CD4-positive, alpha-beta T cell (primary cell): Measurements from ENCODE around the gene PSAPL1. TPM values are rescaled to one million over a fixed set of nuclear protein-coding genes. Genes with fewer than 3 reads are reported as not detected.

Source experiments
- ATAC-seq: fragments of 200-7000 bp; cut with Tn5 transposase; one replicate; pipeline ENCODE4 v1.10.0; 2022; ENCODE audit warnings: mild to moderate bottlenecking; ENCODE audit not compliant: poor library complexity
- CTCF ChIA-PET: fragments of 350-600 bp; sonication (Branson Sonifier 250); formaldehyde crosslinking; loops from one replicate; lab custom pipeline; 2021; ENCODE audit warnings: antibody characterized with exemption, inconsistent platforms; lab: Charles Lee
- POLR2A ChIA-PET: fragments of 350-600 bp; sonication (Branson Sonifier 250); formaldehyde crosslinking; loops from one replicate; lab custom pipeline; 2021; ENCODE audit warnings: antibody characterized with exemption, inconsistent platforms; lab: Charles Lee
- DNase-seq, 14 experiments: peaks; one replicate each; pipeline ENCODE4 v3.0.0-alpha.2; 2013 to 2020; ENCODE audit warnings: mixed read lengths in 2 of 14
- H3K27ac ChIP-seq, 2 donors: one replicate each; pipeline versions ENCODE4 v1.5.1 to v1.7.0; 2013; ENCODE audit warnings: low read length in 2 of 2, low read depth in 1 of 2, mild to moderate bottlenecking in 1 of 2
- H3K27me3 ChIP-seq, 2 experiments: 1 replicate in 1 of 2; 2 replicates in 1 of 2; pipeline versions ENCODE4 v1.6.1 to v1.7.0; 2013; ENCODE audit warnings: low read length in 2 of 2, control low read depth in 1 of 2, mild to moderate bottlenecking in 1 of 2, moderate library complexity in 1 of 2; ENCODE audit not compliant: insufficient read depth in 2 of 2, control insufficient read depth in 1 of 2
- H3K36me3 ChIP-seq: one replicate; pipeline ENCODE4 v1.6.1; 2013; ENCODE audit warnings: low read length, control low read depth; ENCODE audit not compliant: insufficient read depth
- H3K4me1 ChIP-seq: one replicate; pipeline ENCODE4 v1.6.1; 2013; ENCODE audit warnings: low read length, control low read depth; ENCODE audit not compliant: insufficient read depth
- H3K4me3 ChIP-seq: one replicate; pipeline ENCODE4 v1.5.1; 2013; ENCODE audit warnings: mild to moderate bottlenecking, low read length, moderate library complexity
- H3K9me3 ChIP-seq, 2 experiments: 1 replicate in 1 of 2; 2 replicates in 1 of 2; pipeline versions ENCODE4 v1.6.1 to v1.7.0; 2013; ENCODE audit warnings: low read length in 2 of 2, mild to moderate bottlenecking in 2 of 2, control low read depth in 1 of 2, moderate library complexity in 1 of 2; ENCODE audit not compliant: control insufficient read depth in 1 of 2, insufficient read depth in 1 of 2
- H3K27ac Mint-ChIP-seq: one replicate; pipeline ENCODE4 v1.8.0; 2020; ENCODE audit warnings: mixed read lengths
- H3K27me3 Mint-ChIP-seq: one replicate; pipeline ENCODE4 v1.8.0; 2021; ENCODE audit warnings: mixed read lengths
- H3K36me3 Mint-ChIP-seq: one replicate; pipeline ENCODE4 v1.8.0; 2021; ENCODE audit warnings: low read depth, mixed read lengths
- H3K4me1 Mint-ChIP-seq: one replicate; pipeline ENCODE4 v1.8.0; 2021; ENCODE audit warnings: low read depth, mixed read lengths
- H3K4me3 Mint-ChIP-seq: one replicate; pipeline ENCODE4 v1.8.0; 2020; ENCODE audit warnings: mild to moderate bottlenecking, mixed read lengths
- H3K9me3 Mint-ChIP-seq: one replicate; pipeline ENCODE4 v1.8.0; 2020; ENCODE audit warnings: mixed read lengths
- CTCF ChIP-seq: fragments of 200-600 bp; IDR thresholded peaks from one replicate; pipeline ENCODE4 v1.8.0; 2022; ENCODE audit warnings: antibody characterized with exemption, mild to moderate bottlenecking
- intact Hi-C, 2 experiments: fragments of 100-400 bp; cut with DNase I in 1 of 2; cut with micrococcal nuclease in 1 of 2; formaldehyde crosslinking; loops; one replicate each; pipeline versions ENCODE4 v1.15.1 to v1.9.0; 2023 to 2025; cut with DNase I, micrococcal nuclease
- total RNA-seq, 174 experiments: library from RNA in 2 of 174; stranded (reverse) in 2 of 174; gene quantifications; one replicate each; pipeline ENCODE4 v1.2.3 and lab custom pipeline; 2021 to 2026

Gene PSAPL1
- total RNA-seq, 2 experiments from 2014 or later: not detected

- Histone ChIP-seq H3K27me3 (peaks cover 2 to 11% of the 10 kb centered on the region in 2 experiments), H3K36me3 (no peaks in the 10 kb centered on the region), H3K9me3 (peaks cover 0 to 18% of the 10 kb centered on the region in 2 experiments), H3K27ac (no peak overlapping the region), H3K4me1 (no peaks in the 10 kb centered on the region), H3K4me3 (no peak overlapping the region)
- POLR2A ChIA-PET: no interaction called here
- Mint-ChIP-seq H3K27ac (no peak overlapping the region), H3K27me3 (peaks cover 22% of the 10 kb centered on the region), H3K9me3 (no peaks in the 10 kb centered on the region), H3K4me3 (no peak overlapping the region), H3K36me3 (no peaks in the 10 kb centered on the region), H3K4me1 (no peaks in the 10 kb centered on the region)
- no peak for DNase-seq
- no peak for ATAC-seq
- TF ChIP-seq CTCF: no peak
- CTCF ChIA-PET: no interaction called here
- intact Hi-C loops: no loop called here
Observed at GRCh38 chr4:7447236-7447635, 12.5 kb upstream of the PSAPL1 start.

GRCh38 chr4:7444731-7445130, 10.0 kb upstream of the PSAPL1 start:
- ChIA-PET CTCF (no interaction called here), POLR2A (no interaction called here)
- Histone ChIP-seq H3K27me3 (peaks cover 2 to 11% of the 10 kb centered on the region in 2 experiments), H3K4me3 (no peak overlapping the region), H3K27ac (no peak overlapping the region), H3K9me3 (peaks cover 0 to 16% of the 10 kb centered on the region in 2 experiments), H3K36me3 (no peaks in the 10 kb centered on the region), H3K4me1 (no peaks in the 10 kb centered on the region)
- Mint-ChIP-seq H3K27me3 (peaks cover 26% of the 10 kb centered on the region), H3K27ac (no peak overlapping the region), H3K9me3 (no peaks in the 10 kb centered on the region), H3K4me1 (no peaks in the 10 kb centered on the region), H3K4me3 (no peak overlapping the region), H3K36me3 (no peaks in the 10 kb centered on the region)
- TF ChIP-seq CTCF: no peak
- intact Hi-C loops: no loop called here
- ATAC-seq (no peak), DNase-seq (no peak)

- Mint-ChIP-seq H3K27ac (no peak overlapping the region), H3K36me3 (no peaks in the 10 kb centered on the region), H3K4me3 (no peak overlapping the region), H3K4me1 (no peaks in the 10 kb centered on the region), H3K27me3 (peaks cover 26% of the 10 kb centered on the region), H3K9me3 (no peaks in the 10 kb centered on the region)
- Histone ChIP-seq H3K36me3 (no peaks in the 10 kb centered on the region), H3K9me3 (peaks cover 0 to 12% of the 10 kb centered on the region in 2 experiments), H3K27ac (no peak overlapping the region), H3K4me1 (no peaks in the 10 kb centered on the region), H3K4me3 (no peak overlapping the region), H3K27me3 (peaks cover 2 to 11% of the 10 kb centered on the region in 2 experiments)
- intact Hi-C loops: no loop called here
- CTCF ChIA-PET: no interaction called here
- no peak for DNase-seq
- no peak for ATAC-seq
- POLR2A ChIA-PET: no interaction called here
- TF ChIP-seq CTCF: no peak
Observed at GRCh38 chr4:7444314-7444713, 9.6 kb upstream of the PSAPL1 start.
